ENCODE data around the gene SAA2. TPM values are rescaled to one million over a fixed set of nuclear protein-coding genes. Genes with fewer than 3 reads are reported as not detected.

SAA2 gene
- polyA plus RNA-seq, 1 donor (not counting 4 experiments of a cell fraction or from before 2014, with no cell fraction given): 1.2 TPM

- TF ChIP-seq EZH2 (IDR thresholded peaks at IDR 0.05; ENCODE audit: low read length): no peak
- TF ChIP-seq CTCF (optimal IDR thresholded peaks at IDR 0.05 in 1 of 3, IDR thresholded peaks at IDR 0.05 in 1 of 3, conservative IDR thresholded peaks at IDR 0.05 in 1 of 3; ENCODE audit: extremely low read depth in 1 of 3, insufficient read depth in 2 of 3, low read length in 3 of 3): no peak
- Histone ChIP-seq H4K20me1 (ENCODE audit: control insufficient read depth, extremely low read depth, insufficient read depth, low read length) (no peaks in the 10 kb centered on the region), H3K9me3 (ENCODE audit: control insufficient read depth, low read depth, low read length) (no peaks in the 10 kb centered on the region), H2AFZ (ENCODE audit: control insufficient read depth, low read length) (no peak within 1 kb of the TSS), H3K9ac (ENCODE audit: control insufficient read depth, extremely low read depth, insufficient read depth, low read length) (no peak within 1 kb of the TSS), H3K79me2 (ENCODE audit: control insufficient read depth, insufficient read depth, low read length) (no peaks in the 10 kb centered on the region), H3K9me1 (ENCODE audit: control insufficient read depth, extremely low read depth, insufficient read depth, low read length) (no peaks in the 10 kb centered on the region), H3K36me3 (ENCODE audit: control insufficient read depth in 2 of 2, extremely low read depth in 1 of 2, insufficient read depth in 2 of 2, low read length in 2 of 2) (no peaks in the 10 kb centered on the region), H3K4me2 (ENCODE audit: control insufficient read depth, extremely low read depth, insufficient read depth, low read depth, low read length) (no peak within 1 kb of the TSS), H3K27ac (ENCODE audit: control insufficient read depth, insufficient read depth, low read length) (no peak within 1 kb of the TSS), H3K27me3 (ENCODE audit: control insufficient read depth, extremely low read depth, insufficient read depth, low read length) (no peaks in the 10 kb centered on the region), H3K4me3 (ENCODE audit: control insufficient read depth in 2 of 3, extremely low read depth in 1 of 3, insufficient read depth in 2 of 3, low read depth in 1 of 3, low read length in 3 of 3) (no peak within 1 kb of the TSS), H3K4me1 (ENCODE audit: control insufficient read depth, extremely low read depth, insufficient read depth, low read length) (peaks cover 5% of the 10 kb centered on the region)
- dilution Hi-C loops (cut with MboI; ENCODE audit: extremely low pct_ligation_motif_present, low sequenced_read_pairs): no loop called here
- no peak for FAIRE-seq
- no peak for DNase-seq (ENCODE audit: low read depth, low spot score)
Measured at GRCh38 chr11:18265949-18266348, 17.5 kb upstream of the SAA2 start, which contains the start of gene SAA1. TSS of gene SAA1 (plus strand) at chr11:18266264. CDS start at chr11:18266888, 624 bp downstream.

GRCh38 chr11:18264677-18265555 is 16.4 kb upstream of the SAA2 start:
- no peak overlapping the region for H2AFZ ChIP-seq (ENCODE audit: control insufficient read depth, low read length)
- H3K9me1 ChIP-seq (ENCODE audit: control insufficient read depth, extremely low read depth, insufficient read depth, low read length): no peaks in the 10 kb centered on the region
- no peaks in the 10 kb centered on the region for H3K36me3 ChIP-seq (ENCODE audit: control insufficient read depth in 2 of 2, extremely low read depth in 1 of 2, insufficient read depth in 2 of 2, low read length in 2 of 2)
- TF ChIP-seq CTCF (optimal IDR thresholded peaks at IDR 0.05 in 1 of 3, IDR thresholded peaks at IDR 0.05 in 1 of 3, conservative IDR thresholded peaks at IDR 0.05 in 1 of 3; ENCODE audit: extremely low read depth in 1 of 3, insufficient read depth in 2 of 3, low read length in 3 of 3) (no peak), EZH2 (IDR thresholded peaks at IDR 0.05; ENCODE audit: low read length) (no peak)
- no peaks in the 10 kb centered on the region for H4K20me1 ChIP-seq (ENCODE audit: control insufficient read depth, extremely low read depth, insufficient read depth, low read length)
- DNase-seq (ENCODE audit: low read depth, low spot score): no peak
- dilution Hi-C loops (cut with MboI; ENCODE audit: extremely low pct_ligation_motif_present, low sequenced_read_pairs): no loop called here
- H3K27me3 ChIP-seq (ENCODE audit: control insufficient read depth, extremely low read depth, insufficient read depth, low read length): no peaks in the 10 kb centered on the region
- no peak overlapping the region for H3K9ac ChIP-seq (ENCODE audit: control insufficient read depth, extremely low read depth, insufficient read depth, low read length)
- peaks cover 5% of the 10 kb centered on the region for H3K4me1 ChIP-seq (ENCODE audit: control insufficient read depth, extremely low read depth, insufficient read depth, low read length)
- no peak for FAIRE-seq
- no peak overlapping the region for H3K27ac ChIP-seq (ENCODE audit: control insufficient read depth, insufficient read depth, low read length)
- no peaks in the 10 kb centered on the region for H3K9me3 ChIP-seq (ENCODE audit: control insufficient read depth, low read depth, low read length)
- H3K79me2 ChIP-seq (ENCODE audit: control insufficient read depth, insufficient read depth, low read length): no peaks in the 10 kb centered on the region
- H3K4me3 ChIP-seq (ENCODE audit: control insufficient read depth in 2 of 3, extremely low read depth in 1 of 3, insufficient read depth in 2 of 3, low read depth in 1 of 3, low read length in 3 of 3): no peak overlapping the region
- no peak overlapping the region for H3K4me2 ChIP-seq (ENCODE audit: control insufficient read depth, extremely low read depth, insufficient read depth, low read depth, low read length)
